GM23338 (cell line): ENCODE results near the gene RAD51B. TPM values are rescaled to one million over a fixed set of nuclear protein-coding genes. Genes with fewer than 3 reads are reported as not detected.

Experiments used
- ATAC-seq: fragments of 200-7000 bp; cut with Tn5 transposase; 3 replicates; pipeline ENCODE4 v1.9.1; 2020
- DNase-seq: peaks from one replicate; pipeline ENCODE4 v3.0.0-alpha.2; 2015; ENCODE audit warnings: low spot score
- H2AFZ ChIP-seq: fragments of 200-600 bp; sonication (generic); 2 replicates; pipeline ENCODE4 v1.8.0; 2016; ENCODE audit warnings: antibody characterized with exemption, mild to moderate bottlenecking, moderate library complexity
- H3F3A ChIP-seq: fragments of 200-600 bp; sonication (generic); replicated peaks from 2 replicates; pipeline ENCODE4 v1.8.0; 2017; ENCODE audit warnings: antibody characterized with exemption, mixed run types, low read depth
- H3K27ac ChIP-seq: fragments of 200-600 bp; sonication (generic); 2 replicates; pipeline ENCODE4 v1.6.1; 2016; ENCODE audit warnings: low read depth
- H3K27me3 ChIP-seq: fragments of 200-600 bp; sonication (generic); 2 replicates; pipeline ENCODE4 v1.8.0; 2016; ENCODE audit warnings: mild to moderate bottlenecking, mixed run types, moderate library complexity; ENCODE audit not compliant: insufficient read depth
- H3K36me3 ChIP-seq: fragments of 200-600 bp; sonication (generic); 2 replicates; pipeline ENCODE4 v1.8.0; 2016; ENCODE audit warnings: mild to moderate bottlenecking; ENCODE audit not compliant: insufficient read depth
- H3K4me1 ChIP-seq: fragments of 200-600 bp; sonication (generic); 2 replicates; pipeline ENCODE4 v1.8.0; 2016; ENCODE audit warnings: mild to moderate bottlenecking, moderate library complexity; ENCODE audit not compliant: insufficient read depth
- H3K4me2 ChIP-seq: fragments of 200-600 bp; sonication (generic); 2 replicates; pipeline ENCODE4 v1.7.1; 2017; ENCODE audit warnings: mixed run types
- H3K4me3 ChIP-seq: fragments of 200-600 bp; sonication (generic); 2 replicates; pipeline ENCODE4 v1.6.1; 2016; ENCODE audit warnings: mixed run types
- H3K79me2 ChIP-seq: fragments of 200-600 bp; sonication (generic); replicated peaks from 2 replicates; pipeline ENCODE4 v1.8.0; 2017; ENCODE audit warnings: mild to moderate bottlenecking; ENCODE audit not compliant: insufficient read depth
- H3K9me2 ChIP-seq: fragments of 200-600 bp; sonication (generic); 2 replicates; pipeline ENCODE4 v1.8.0; 2017; ENCODE audit not compliant: insufficient read depth
- H4K20me1 ChIP-seq: fragments of 200-600 bp; sonication (generic); replicated peaks from 2 replicates; pipeline ENCODE4 v1.8.0; 2017; ENCODE audit warnings: mild to moderate bottlenecking; ENCODE audit not compliant: insufficient read depth
- H3K27ac Mint-ChIP-seq: 2 replicates; pipeline ENCODE4 v1.8.0; 2020; ENCODE audit warnings: inconsistent platforms, mild to moderate bottlenecking, moderate library complexity, mixed read lengths
- H3K27me3 Mint-ChIP-seq: 3 replicates; pipeline ENCODE4 v1.8.0; 2022; ENCODE audit warnings: low read depth, mild to moderate bottlenecking, moderate library complexity, mixed read lengths, inconsistent platforms; ENCODE audit not compliant: insufficient read depth, poor library complexity
- H3K36me3 Mint-ChIP-seq: 3 replicates; pipeline ENCODE4 v1.8.0; 2021; ENCODE audit warnings: low read depth, mild to moderate bottlenecking, inconsistent platforms, moderate library complexity, mixed read lengths
- H3K4me1 Mint-ChIP-seq: 3 replicates; pipeline ENCODE4 v1.8.0; 2020; ENCODE audit warnings: mild to moderate bottlenecking, inconsistent platforms, mixed read lengths
- H3K4me3 Mint-ChIP-seq: 3 replicates; pipeline ENCODE4 v1.8.0; 2021; ENCODE audit warnings: moderate library complexity, mild to moderate bottlenecking, inconsistent platforms, mixed read lengths
- H3K9me3 Mint-ChIP-seq: 3 replicates; pipeline ENCODE4 v1.8.0; 2020; ENCODE audit warnings: moderate library complexity, mild to moderate bottlenecking, inconsistent platforms, mixed read lengths
- CREB1 ChIP-seq: fragments of 250-450 bp; sonication (Bioruptor Pico); IDR thresholded peaks from 2 replicates; pipeline ENCODE4 v1.5.0; 2020; ENCODE audit warnings: low read depth, mild to moderate bottlenecking, moderate library complexity
- EZH2 ChIP-seq: fragments of 200-600 bp; sonication (generic); IDR thresholded peaks from one replicate; pipeline ENCODE4 v1.8.0; 2017; ENCODE audit warnings: antibody characterized with exemption, mild to moderate bottlenecking, low read depth; ENCODE audit not compliant: unreplicated experiment
- EZH2phosphoT487 ChIP-seq: fragments of 200-600 bp; sonication (generic); IDR thresholded peaks from one replicate; pipeline ENCODE4 v1.8.1; 2018; ENCODE audit warnings: antibody characterized with exemption; ENCODE audit not compliant: unreplicated experiment
- JUNB ChIP-seq: IDR thresholded peaks from one replicate; pipeline ENCODE4 v1.6.1; 2016; ENCODE audit warnings: antibody characterized with exemption; ENCODE audit not compliant: unreplicated experiment
- NANOG ChIP-seq: IDR thresholded peaks from 2 replicates; pipeline ENCODE4 v1.6.1; 2016; ENCODE audit warnings: antibody characterized with exemption, borderline replicate concordance
- POLR2AphosphoS5 ChIP-seq: IDR thresholded peaks from 2 replicates; pipeline ENCODE4 v1.6.1; 2016; ENCODE audit warnings: antibody characterized with exemption, low read depth
- ZNF114 ChIP-seq: fragments of 250-450 bp; sonication (Bioruptor Pico); IDR thresholded peaks from 2 replicates; pipeline ENCODE4 v1.5.0; 2020; ENCODE audit warnings: mild to moderate bottlenecking, moderate library complexity
- ZNF331 ChIP-seq: fragments of 250-450 bp; sonication (Bioruptor Pico); IDR thresholded peaks from 2 replicates; pipeline ENCODE4 v1.5.0; 2020; ENCODE audit warnings: low read depth, mild to moderate bottlenecking, moderate library complexity
- polyA plus RNA-seq: library from polyadenylated mRNA; unstranded; fragments of >200 nt; fragmentation: Nextera tagmentation; extraction: Ambion mirVana; gene quantifications from 2 replicates; pipeline ENCODE4 v1.2.1, GENCODE V29; 2016
- total RNA-seq: library from RNA; depleted of rRNA; stranded (reverse); fragments of >200 nt; shearing (Covaris generic); gene quantifications from 2 replicates; pipeline ENCODE4 v1.2.3, GENCODE V29; 2014
- TF ChIP-seq, protein P1 (sequence below): IDR thresholded peaks from one replicate; pipeline ENCODE4 v1.6.1; 2018; ENCODE audit warnings: antibody characterized with exemption; ENCODE audit not compliant: unreplicated experiment
- TF ChIP-seq, protein P2 (sequence below): IDR thresholded peaks from 2 replicates; pipeline ENCODE4 v1.6.1; 2016; ENCODE audit warnings: antibody characterized with exemption
- TF ChIP-seq, protein P3 (sequence below), 2 experiments: fragments of 200-600 bp in 1 of 2; sonication (generic) in 1 of 2; conservative IDR thresholded peaks; 2 replicates each; pipeline versions ENCODE4 v1.5.1 to v1.6.1; 2016 to 2017; ENCODE audit warnings: antibody characterized with exemption in 2 of 2, low read depth in 2 of 2, mild to moderate bottlenecking in 2 of 2, moderate library complexity in 1 of 2

RAD51B gene
- total and polyA plus RNA-seq, 2 experiments from 2014 or later: 15.7 to 29.1 TPM

DNA sequence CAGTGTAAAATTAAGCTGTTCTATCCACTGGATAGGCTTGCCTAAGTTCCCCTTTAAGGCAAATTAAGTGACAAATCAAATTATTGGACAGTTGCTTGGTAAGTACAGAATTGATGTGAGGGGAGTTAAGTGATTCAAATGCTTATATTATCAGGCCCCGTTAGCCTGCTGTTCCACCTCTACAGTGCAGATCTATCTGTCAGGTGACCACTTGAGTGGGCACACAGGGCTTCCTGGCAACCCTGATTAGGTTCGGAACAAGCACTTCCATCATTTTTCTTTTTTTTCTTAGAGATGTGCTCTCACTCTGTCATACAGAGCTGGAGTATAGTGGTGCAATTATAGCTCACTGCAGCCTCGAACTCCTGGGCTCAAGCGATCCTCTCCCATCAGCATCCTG lies 453.8 kb downstream of the RAD51B start:
- H3K36me3 ChIP-seq: no peaks in the 10 kb centered on the region
- Mint-ChIP-seq H3K4me3 (no peak overlapping the region), H3K27ac (no peak overlapping the region), H3K4me1 (peaks cover 12% of the 10 kb centered on the region), H3K27me3 (no peaks in the 10 kb centered on the region), H3K36me3 (no peaks in the 10 kb centered on the region), H3K9me3 (no peaks in the 10 kb centered on the region)
- H3K4me3 ChIP-seq: no peak overlapping the region
- H3K9me2 ChIP-seq: 0 out of 2 replicates have a peak, but pooled peaks cover 3% of the 10 kb centered on the region
- H3K27ac ChIP-seq: no peak overlapping the region
- H3K4me2 ChIP-seq: no peak overlapping the region
- H3K79me2 ChIP-seq: no peaks in the 10 kb centered on the region
- H2AFZ ChIP-seq: no peak overlapping the region
- no peaks in the 10 kb centered on the region for H3K27me3 ChIP-seq
- H3F3A ChIP-seq: no peaks in the 10 kb centered on the region
- no peak for ATAC-seq
- no peaks in the 10 kb centered on the region for H4K20me1 ChIP-seq
- no peak for DNase-seq
- peaks cover 7% of the 10 kb centered on the region for H3K4me1 ChIP-seq
- TF ChIP-seq ZNF114 (CRISPR knock-in tag) (no peak), EZH2phosphoT487 (no peak), NANOG (no peak), JUNB (no peak), EZH2 (no peak), ZNF331 (CRISPR knock-in tag) (no peak), CREB1 (CRISPR knock-in tag) (no peak), POLR2AphosphoS5 (no peak)
- TF ChIP-seq, protein P1, sequence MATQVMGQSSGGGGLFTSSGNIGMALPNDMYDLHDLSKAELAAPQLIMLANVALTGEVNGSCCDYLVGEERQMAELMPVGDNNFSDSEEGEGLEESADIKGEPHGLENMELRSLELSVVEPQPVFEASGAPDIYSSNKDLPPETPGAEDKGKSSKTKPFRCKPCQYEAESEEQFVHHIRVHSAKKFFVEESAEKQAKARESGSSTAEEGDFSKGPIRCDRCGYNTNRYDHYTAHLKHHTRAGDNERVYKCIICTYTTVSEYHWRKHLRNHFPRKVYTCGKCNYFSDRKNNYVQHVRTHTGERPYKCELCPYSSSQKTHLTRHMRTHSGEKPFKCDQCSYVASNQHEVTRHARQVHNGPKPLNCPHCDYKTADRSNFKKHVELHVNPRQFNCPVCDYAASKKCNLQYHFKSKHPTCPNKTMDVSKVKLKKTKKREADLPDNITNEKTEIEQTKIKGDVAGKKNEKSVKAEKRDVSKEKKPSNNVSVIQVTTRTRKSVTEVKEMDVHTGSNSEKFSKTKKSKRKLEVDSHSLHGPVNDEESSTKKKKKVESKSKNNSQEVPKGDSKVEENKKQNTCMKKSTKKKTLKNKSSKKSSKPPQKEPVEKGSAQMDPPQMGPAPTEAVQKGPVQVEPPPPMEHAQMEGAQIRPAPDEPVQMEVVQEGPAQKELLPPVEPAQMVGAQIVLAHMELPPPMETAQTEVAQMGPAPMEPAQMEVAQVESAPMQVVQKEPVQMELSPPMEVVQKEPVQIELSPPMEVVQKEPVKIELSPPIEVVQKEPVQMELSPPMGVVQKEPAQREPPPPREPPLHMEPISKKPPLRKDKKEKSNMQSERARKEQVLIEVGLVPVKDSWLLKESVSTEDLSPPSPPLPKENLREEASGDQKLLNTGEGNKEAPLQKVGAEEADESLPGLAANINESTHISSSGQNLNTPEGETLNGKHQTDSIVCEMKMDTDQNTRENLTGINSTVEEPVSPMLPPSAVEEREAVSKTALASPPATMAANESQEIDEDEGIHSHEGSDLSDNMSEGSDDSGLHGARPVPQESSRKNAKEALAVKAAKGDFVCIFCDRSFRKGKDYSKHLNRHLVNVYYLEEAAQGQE: no peak
- TF ChIP-seq, protein P2, sequence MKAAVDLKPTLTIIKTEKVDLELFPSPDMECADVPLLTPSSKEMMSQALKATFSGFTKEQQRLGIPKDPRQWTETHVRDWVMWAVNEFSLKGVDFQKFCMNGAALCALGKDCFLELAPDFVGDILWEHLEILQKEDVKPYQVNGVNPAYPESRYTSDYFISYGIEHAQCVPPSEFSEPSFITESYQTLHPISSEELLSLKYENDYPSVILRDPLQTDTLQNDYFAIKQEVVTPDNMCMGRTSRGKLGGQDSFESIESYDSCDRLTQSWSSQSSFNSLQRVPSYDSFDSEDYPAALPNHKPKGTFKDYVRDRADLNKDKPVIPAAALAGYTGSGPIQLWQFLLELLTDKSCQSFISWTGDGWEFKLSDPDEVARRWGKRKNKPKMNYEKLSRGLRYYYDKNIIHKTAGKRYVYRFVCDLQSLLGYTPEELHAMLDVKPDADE: no peak
- TF ChIP-seq, protein P3, sequence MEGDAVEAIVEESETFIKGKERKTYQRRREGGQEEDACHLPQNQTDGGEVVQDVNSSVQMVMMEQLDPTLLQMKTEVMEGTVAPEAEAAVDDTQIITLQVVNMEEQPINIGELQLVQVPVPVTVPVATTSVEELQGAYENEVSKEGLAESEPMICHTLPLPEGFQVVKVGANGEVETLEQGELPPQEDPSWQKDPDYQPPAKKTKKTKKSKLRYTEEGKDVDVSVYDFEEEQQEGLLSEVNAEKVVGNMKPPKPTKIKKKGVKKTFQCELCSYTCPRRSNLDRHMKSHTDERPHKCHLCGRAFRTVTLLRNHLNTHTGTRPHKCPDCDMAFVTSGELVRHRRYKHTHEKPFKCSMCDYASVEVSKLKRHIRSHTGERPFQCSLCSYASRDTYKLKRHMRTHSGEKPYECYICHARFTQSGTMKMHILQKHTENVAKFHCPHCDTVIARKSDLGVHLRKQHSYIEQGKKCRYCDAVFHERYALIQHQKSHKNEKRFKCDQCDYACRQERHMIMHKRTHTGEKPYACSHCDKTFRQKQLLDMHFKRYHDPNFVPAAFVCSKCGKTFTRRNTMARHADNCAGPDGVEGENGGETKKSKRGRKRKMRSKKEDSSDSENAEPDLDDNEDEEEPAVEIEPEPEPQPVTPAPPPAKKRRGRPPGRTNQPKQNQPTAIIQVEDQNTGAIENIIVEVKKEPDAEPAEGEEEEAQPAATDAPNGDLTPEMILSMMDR (conservative IDR thresholded peaks at IDR 0.05; ENCODE audit: low read depth in 2 of 2): no peak
